ENCODE measurements around the gene ACER2.

DNA sequence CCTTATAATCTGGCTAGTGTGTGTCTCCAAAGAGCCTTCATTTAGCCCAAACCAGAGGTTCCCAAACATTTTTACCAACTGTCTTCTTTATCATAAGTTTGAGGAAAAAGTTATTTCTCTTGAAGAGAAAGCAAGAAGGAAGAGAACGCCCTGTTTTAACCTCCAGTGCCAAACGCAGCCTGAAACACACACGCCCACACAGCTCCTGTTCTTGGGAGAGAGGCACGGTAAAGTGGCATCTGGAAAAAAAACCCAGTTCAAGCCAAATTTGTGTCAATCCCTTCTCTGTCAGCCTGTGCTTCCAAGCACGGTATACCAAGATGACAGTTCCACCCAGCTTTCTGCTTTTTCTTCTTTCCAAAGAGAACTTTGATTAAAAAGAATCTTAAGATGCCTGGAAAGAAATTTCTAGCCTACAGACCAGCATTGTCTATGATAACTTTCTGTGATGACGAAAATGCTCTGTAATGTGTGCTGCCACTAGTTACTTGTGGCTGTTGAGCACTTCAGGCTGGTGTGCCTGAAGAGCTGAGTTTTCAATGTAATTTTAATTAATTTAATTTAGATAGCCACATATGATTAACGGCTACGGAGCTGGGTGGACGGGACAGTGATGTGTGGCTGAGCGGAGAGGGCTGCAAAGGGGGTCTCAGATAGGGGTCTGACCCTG is 62.3 kb downstream of the ACER2 start:
- TF ChIP-seq, protein P1, sequence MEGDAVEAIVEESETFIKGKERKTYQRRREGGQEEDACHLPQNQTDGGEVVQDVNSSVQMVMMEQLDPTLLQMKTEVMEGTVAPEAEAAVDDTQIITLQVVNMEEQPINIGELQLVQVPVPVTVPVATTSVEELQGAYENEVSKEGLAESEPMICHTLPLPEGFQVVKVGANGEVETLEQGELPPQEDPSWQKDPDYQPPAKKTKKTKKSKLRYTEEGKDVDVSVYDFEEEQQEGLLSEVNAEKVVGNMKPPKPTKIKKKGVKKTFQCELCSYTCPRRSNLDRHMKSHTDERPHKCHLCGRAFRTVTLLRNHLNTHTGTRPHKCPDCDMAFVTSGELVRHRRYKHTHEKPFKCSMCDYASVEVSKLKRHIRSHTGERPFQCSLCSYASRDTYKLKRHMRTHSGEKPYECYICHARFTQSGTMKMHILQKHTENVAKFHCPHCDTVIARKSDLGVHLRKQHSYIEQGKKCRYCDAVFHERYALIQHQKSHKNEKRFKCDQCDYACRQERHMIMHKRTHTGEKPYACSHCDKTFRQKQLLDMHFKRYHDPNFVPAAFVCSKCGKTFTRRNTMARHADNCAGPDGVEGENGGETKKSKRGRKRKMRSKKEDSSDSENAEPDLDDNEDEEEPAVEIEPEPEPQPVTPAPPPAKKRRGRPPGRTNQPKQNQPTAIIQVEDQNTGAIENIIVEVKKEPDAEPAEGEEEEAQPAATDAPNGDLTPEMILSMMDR (IDR thresholded peaks at IDR 0.05) = no peak
- TF ChIP-seq POLR2A (IDR thresholded peaks at IDR 0.05) = no peak
